ENCODE measurements around the gene RAB11FIP4. TPM values are rescaled to one million over a fixed set of nuclear protein-coding genes. Genes with fewer than 3 reads are reported as not detected.

The RAB11FIP4 gene
- total and polyA plus RNA-seq, 2 of the 13 experiments (the other 11 are each of a cell fraction or from before 2014, with no cell fraction given): 28.0 to 89.3 TPM

- peak; percentile 64 for TF ChIP-seq ARID4A (CRISPR knock-in tag; IDR thresholded peaks at IDR 0.05; ENCODE audit: borderline replicate concordance)
- no peak for TF ChIP-seq PAF1 (CRISPR knock-in tag; IDR thresholded peaks at IDR 0.05)
- peak; percentile 18 for TF ChIP-seq AGO2 (optimal IDR thresholded peaks at IDR 0.05; ENCODE audit: low read depth, low read length)
- TF ChIP-seq ZNF414 (CRISPR knock-in tag; IDR thresholded peaks at IDR 0.05): 0 out of 2 replicates have a peak, but pooled peaks have one; percentile 6
- peak; percentile 70 for TF ChIP-seq RBFOX2 (IDR thresholded peaks at IDR 0.05; ENCODE audit: low read depth, low read length)
- TF ChIP-seq NFE2L2 (IDR thresholded peaks at IDR 0.05; ENCODE audit: low read length): no peak
- TF ChIP-seq MTERF4 (CRISPR knock-in tag; IDR thresholded peaks at IDR 0.05): 0 out of 2 replicates have a peak, but pooled peaks have one; percentile 23
- no peak; the same call in 1 of the 2 replicates for TF ChIP-seq ERF (CRISPR knock-in tag; IDR thresholded peaks at IDR 0.05)
- peak; percentile 39; the same call in 1 of the 2 replicates for TF ChIP-seq GABPB1 (CRISPR knock-in tag; IDR thresholded peaks at IDR 0.05)
- TF ChIP-seq GTF3A (CRISPR knock-in tag; conservative IDR thresholded peaks at IDR 0.05): no peak
- 0 out of 2 replicates have a peak, but pooled peaks have one; percentile 12 for TF ChIP-seq ZNF891 (CRISPR knock-in tag; IDR thresholded peaks at IDR 0.05)
- TF ChIP-seq ZNF501 (CRISPR knock-in tag; IDR thresholded peaks at IDR 0.05): peak; percentile 29; the same call in 1 of the 2 replicates
- TF ChIP-seq SNAPC2 (CRISPR knock-in tag; IDR thresholded peaks at IDR 0.05): 0 out of 2 replicates have a peak, but pooled peaks have one; percentile 25
- 0 out of 2 replicates have a peak, but pooled peaks have one; percentile 40 for TF ChIP-seq ZNF234 (CRISPR knock-in tag; conservative IDR thresholded peaks at IDR 0.05)
- TF ChIP-seq ZNF503 (CRISPR knock-in tag; IDR thresholded peaks at IDR 0.05): no peak
- peak; percentile 70; the same call in 1 of the 2 replicates for TF ChIP-seq TMF1 (CRISPR knock-in tag; IDR thresholded peaks at IDR 0.05; ENCODE audit: low read depth)
- no peak for TF ChIP-seq ZNF256 (CRISPR knock-in tag; conservative IDR thresholded peaks at IDR 0.05)
- no peak for TF ChIP-seq ZNF639 (CRISPR knock-in tag; conservative IDR thresholded peaks at IDR 0.05)
Observed at GRCh38 chr17:31488264-31488981, 96.9 kb downstream of the RAB11FIP4 start (continued).

All from HepG2 (cell line).